DOHH2 (cell line): ENCODE measurements around the gene WTIP.

Experiments
- H3F3A ChIP-seq: fragments of 200-600 bp; sonication (generic), shearing (Covaris generic); 2 replicates; pipeline ENCODE4 v1.6.0; 2016; ENCODE audit warnings: antibody characterized with exemption, mild to moderate bottlenecking; ENCODE audit not compliant: control insufficient read depth, insufficient read depth
- H3K27ac ChIP-seq: fragments of 200-600 bp; sonication (generic); 2 replicates; pipeline ENCODE4 v1.5.1; 2014; ENCODE audit warnings: low read depth, mild to moderate bottlenecking, low read length, moderate library complexity
- H3K27me3 ChIP-seq: fragments of 200-600 bp; sonication (generic); 2 replicates; pipeline ENCODE4 v1.6.1; 2014; ENCODE audit warnings: mild to moderate bottlenecking, low read length, mixed read lengths; ENCODE audit not compliant: control insufficient read depth
- H3K36me3 ChIP-seq: fragments of 200-600 bp; sonication (generic); 2 replicates; pipeline ENCODE4 v1.6.1; 2014; ENCODE audit warnings: mild to moderate bottlenecking, low read length, moderate library complexity, mixed read lengths; ENCODE audit not compliant: control insufficient read depth
- H3K4me1 ChIP-seq: fragments of 200-600 bp; sonication (generic); 2 replicates; pipeline ENCODE4 v1.6.1; 2014; ENCODE audit warnings: mild to moderate bottlenecking, low read length, mixed read lengths; ENCODE audit not compliant: control insufficient read depth
- H3K4me2 ChIP-seq: fragments of 200-600 bp; sonication (generic); 2 replicates; pipeline ENCODE4 v1.6.0; 2014; ENCODE audit warnings: mild to moderate bottlenecking, low read length, moderate library complexity
- H3K4me3 ChIP-seq: fragments of 200-600 bp; sonication (generic); 2 replicates; pipeline ENCODE4 v1.5.1; 2014; ENCODE audit warnings: mild to moderate bottlenecking, low read length, mixed read lengths
- H3K79me2 ChIP-seq: fragments of 200-600 bp; sonication (generic); 2 replicates; pipeline ENCODE4 v1.6.1; 2014; ENCODE audit warnings: mild to moderate bottlenecking, low read length, mixed read lengths; ENCODE audit not compliant: control insufficient read depth
- H3K9me2 ChIP-seq: fragments of 200-600 bp; sonication (generic); replicated peaks from 2 replicates; pipeline ENCODE4 v1.6.1; 2014; ENCODE audit warnings: mild to moderate bottlenecking, low read length, mixed read lengths; ENCODE audit not compliant: control insufficient read depth
- H3K9me3 ChIP-seq: fragments of 200-600 bp; sonication (generic); 2 replicates; pipeline ENCODE4 v1.6.1; 2014; ENCODE audit warnings: antibody characterized with exemption, low read length, mixed read lengths; ENCODE audit not compliant: control insufficient read depth, insufficient read depth
- H4K20me1 ChIP-seq: fragments of 200-600 bp; sonication (generic); 2 replicates; pipeline ENCODE4 v1.6.0; 2014; ENCODE audit warnings: low read depth, mild to moderate bottlenecking, antibody characterized with exemption, low read length, moderate library complexity; ENCODE audit not compliant: control insufficient read depth, insufficient read depth
- CTCF ChIP-seq: fragments of 200-600 bp; sonication (generic); IDR thresholded peaks from one replicate; pipeline ENCODE4 v1.5.1; 2014; ENCODE audit warnings: antibody characterized with exemption, mild to moderate bottlenecking, low read depth, low read length; ENCODE audit not compliant: poor library complexity, severe bottlenecking
- EZH2phosphoT487 ChIP-seq: fragments of 200-600 bp; sonication (generic); IDR thresholded peaks from 2 replicates; pipeline ENCODE4 v1.6.1; 2017; ENCODE audit warnings: borderline replicate concordance, mild to moderate bottlenecking, antibody characterized with exemption, low read length, moderate library complexity, mixed read lengths

The WTIP gene

GRCh38 chr19:34471906-34472700 lies 9.5 kb upstream of the WTIP start:
- Histone ChIP-seq H3K27me3 (no peaks in the 10 kb centered on the region), H3K4me1 (no peaks in the 10 kb centered on the region), H3K4me2 (no peak overlapping the region), H3K9me3 (no peaks in the 10 kb centered on the region), H3K27ac (no peak overlapping the region), H3K36me3 (peaks cover 55% of the 10 kb centered on the region), H3F3A (peaks cover 24% of the 10 kb centered on the region), H4K20me1 (no peaks in the 10 kb centered on the region; the same call in 1 of the 2 replicates), H3K9me2 (no peaks in the 10 kb centered on the region), H3K4me3 (no peak overlapping the region), H3K79me2 (no peaks in the 10 kb centered on the region)
- no peak for TF ChIP-seq CTCF

GRCh38 chr19:34474233-34474989 lies 7.1 kb upstream of the WTIP start:
- Histone ChIP-seq H3K4me1 (no peaks in the 10 kb centered on the region), H3K9me2 (no peaks in the 10 kb centered on the region), H3K36me3 (peaks cover 32% of the 10 kb centered on the region), H3K27me3 (no peaks in the 10 kb centered on the region), H3K9me3 (no peaks in the 10 kb centered on the region), H3F3A (peaks cover 20% of the 10 kb centered on the region), H3K4me3 (no peak overlapping the region), H4K20me1 (no peaks in the 10 kb centered on the region), H3K4me2 (no peak overlapping the region), H3K79me2 (no peaks in the 10 kb centered on the region), H3K27ac (no peak overlapping the region)
- TF ChIP-seq EZH2phosphoT487 (no peak), CTCF (no peak)

- Histone ChIP-seq H3K4me1 (no peaks in the 10 kb centered on the region), H3K79me2 (no peaks in the 10 kb centered on the region), H3K36me3 (peaks cover 25% of the 10 kb centered on the region), H4K20me1 (no peaks in the 10 kb centered on the region), H3K27ac (no peak overlapping the region), H3K9me3 (no peaks in the 10 kb centered on the region), H3K9me2 (no peaks in the 10 kb centered on the region), H3F3A (peaks cover 20% of the 10 kb centered on the region), H3K27me3 (no peaks in the 10 kb centered on the region), H3K4me2 (no peak overlapping the region), H3K4me3 (no peak overlapping the region)
- TF ChIP-seq CTCF (no peak), EZH2phosphoT487 (no peak)
Observed at GRCh38 chr19:34475026-34475974, 6.3 kb upstream of the WTIP start.
